Measurements from ENCODE around the gene VWC2. TPM values are rescaled to one million over a fixed set of nuclear protein-coding genes. Genes with fewer than 3 reads are reported as not detected.

The VWC2 gene
- total and polyA plus RNA-seq, 2 of the 13 experiments (the other 11 are each of a cell fraction or from before 2014, with no cell fraction given): not detected

- no peaks in the 10 kb centered on the region for H3K27me3 ChIP-seq (ENCODE audit: control insufficient read depth in 1 of 2, insufficient read depth in 2 of 2, low read length in 2 of 2)
- no TSS peak for BruUV-seq (replicated peaks)
- 15% methylated on average over 5 of the region's 5 CpGs for WGBS (ENCODE audit: low lambda C conversion rate)
- FAIRE-seq (no peak), ATAC-seq (no peak), DNase-seq (ENCODE audit: low spot score) (no peak)
- H2AFZ ChIP-seq (ENCODE audit: low read length): no peak overlapping the region
- no peak overlapping the region for H3K27ac ChIP-seq (ENCODE audit: extremely low read length, insufficient read depth, low read length)
- in situ Hi-C loops (cut with HindIII; ENCODE audit: extremely low pct_ligation_motif_present, low pct_unique_long_range_greater_than_20kb) (no loop called here), intact Hi-C loops (cut with micrococcal nuclease; ENCODE audit: unreplicated experiment) (no loop called here)
- no peak for TF ChIP-seq ZNF451 (CRISPR knock-in tag; IDR thresholded peaks at IDR 0.05)
- TF ChIP-seq NFIC (IDR thresholded peaks at IDR 0.05; ENCODE audit: low read length): no peak
- TF ChIP-seq HMG20A (CRISPR knock-in tag; IDR thresholded peaks at IDR 0.05; ENCODE audit: borderline replicate concordance): no peak
- TF ChIP-seq PRMT3 (CRISPR knock-in tag; IDR thresholded peaks at IDR 0.05; ENCODE audit: borderline replicate concordance, low read depth): no peak
- TF ChIP-seq NFKBIZ (CRISPR knock-in tag; IDR thresholded peaks at IDR 0.05): no peak
- TF ChIP-seq, protein P1, sequence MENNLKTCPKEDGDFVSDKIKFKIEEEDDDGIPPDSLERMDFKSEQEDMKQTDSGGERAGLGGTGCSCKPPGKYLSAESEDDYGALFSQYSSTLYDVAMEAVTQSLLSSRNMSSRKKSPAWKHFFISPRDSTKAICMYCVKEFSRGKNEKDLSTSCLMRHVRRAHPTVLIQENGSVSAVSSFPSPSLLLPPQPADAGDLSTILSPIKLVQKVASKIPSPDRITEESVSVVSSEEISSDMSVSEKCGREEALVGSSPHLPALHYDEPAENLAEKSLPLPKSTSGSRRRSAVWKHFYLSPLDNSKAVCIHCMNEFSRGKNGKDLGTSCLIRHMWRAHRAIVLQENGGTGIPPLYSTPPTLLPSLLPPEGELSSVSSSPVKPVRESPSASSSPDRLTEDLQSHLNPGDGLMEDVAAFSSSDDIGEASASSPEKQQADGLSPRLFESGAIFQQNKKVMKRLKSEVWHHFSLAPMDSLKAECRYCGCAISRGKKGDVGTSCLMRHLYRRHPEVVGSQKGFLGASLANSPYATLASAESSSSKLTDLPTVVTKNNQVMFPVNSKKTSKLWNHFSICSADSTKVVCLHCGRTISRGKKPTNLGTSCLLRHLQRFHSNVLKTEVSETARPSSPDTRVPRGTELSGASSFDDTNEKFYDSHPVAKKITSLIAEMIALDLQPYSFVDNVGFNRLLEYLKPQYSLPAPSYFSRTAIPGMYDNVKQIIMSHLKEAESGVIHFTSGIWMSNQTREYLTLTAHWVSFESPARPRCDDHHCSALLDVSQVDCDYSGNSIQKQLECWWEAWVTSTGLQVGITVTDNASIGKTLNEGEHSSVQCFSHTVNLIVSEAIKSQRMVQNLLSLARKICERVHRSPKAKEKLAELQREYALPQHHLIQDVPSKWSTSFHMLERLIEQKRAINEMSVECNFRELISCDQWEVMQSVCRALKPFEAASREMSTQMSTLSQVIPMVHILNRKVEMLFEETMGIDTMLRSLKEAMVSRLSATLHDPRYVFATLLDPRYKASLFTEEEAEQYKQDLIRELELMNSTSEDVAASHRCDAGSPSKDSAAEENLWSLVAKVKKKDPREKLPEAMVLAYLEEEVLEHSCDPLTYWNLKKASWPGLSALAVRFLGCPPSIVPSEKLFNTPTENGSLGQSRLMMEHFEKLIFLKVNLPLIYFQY (CRISPR knock-in tag; IDR thresholded peaks at IDR 0.05; ENCODE audit: borderline replicate concordance): no peak
- TF ChIP-seq, protein P2, sequence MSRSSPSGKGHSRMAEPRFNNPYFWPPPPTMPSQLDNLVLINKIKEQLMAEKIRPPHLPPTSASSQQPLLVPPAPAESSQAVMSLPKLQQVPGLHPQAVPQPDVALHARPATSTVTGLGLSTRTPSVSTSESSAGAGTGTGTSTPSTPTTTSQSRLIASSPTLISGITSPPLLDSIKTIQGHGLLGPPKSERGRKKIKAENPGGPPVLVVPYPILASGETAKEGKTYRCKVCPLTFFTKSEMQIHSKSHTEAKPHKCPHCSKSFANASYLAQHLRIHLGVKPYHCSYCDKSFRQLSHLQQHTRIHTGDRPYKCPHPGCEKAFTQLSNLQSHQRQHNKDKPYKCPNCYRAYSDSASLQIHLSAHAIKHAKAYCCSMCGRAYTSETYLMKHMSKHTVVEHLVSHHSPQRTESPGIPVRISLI (CRISPR knock-in tag; IDR thresholded peaks at IDR 0.05; ENCODE audit: borderline replicate concordance): no peak
- no peak for TF ChIP-seq NFAT5 (CRISPR knock-in tag; IDR thresholded peaks at IDR 0.05)
- TF ChIP-seq BCL3 (CRISPR knock-in tag; IDR thresholded peaks at IDR 0.05): no peak
- no peak overlapping the region for H3K4me2 ChIP-seq (ENCODE audit: low read depth, low read length)
- H3K4me3 ChIP-seq (replicated peaks in 1 of 3; ENCODE audit: insufficient read depth in 1 of 3, low read depth in 2 of 3, low read length in 3 of 3): no peak overlapping the region
- H3K36me3 ChIP-seq (replicated peaks in 1 of 2; ENCODE audit: control insufficient read depth in 1 of 2, insufficient read depth in 2 of 2, low read length in 2 of 2): no peaks in the 10 kb centered on the region
- no peaks in the 10 kb centered on the region for H3K79me2 ChIP-seq (ENCODE audit: insufficient read depth, low read length)
- CTCF ChIA-PET (ENCODE audit: low intra/inter-chr PET ratio, low total read pairs): no interaction called here
- POLR2A ChIA-PET: no interaction called here
- no peaks in the 10 kb centered on the region for H3K4me1 ChIP-seq (ENCODE audit: insufficient read depth, low read length)
- no peaks in the 10 kb centered on the region for H4K20me1 ChIP-seq (ENCODE audit: insufficient read depth, low read length)
- no peak overlapping the region for H3K9ac ChIP-seq (ENCODE audit: insufficient read depth, low read depth, low read length)
- no peaks in the 10 kb centered on the region for H3K9me3 ChIP-seq (ENCODE audit: low read length)
Observed at GRCh38 chr7:49800031-49800430, 26.6 kb downstream of the VWC2 start.

Measured in HepG2 (cell line).